SK-N-SH treated with all-trans-retinoic acid at 6 μM for 48 hours (cell line): ENCODE results near the gene TNIK.

ENCODE experiments used
- ARNTL ChIP-seq: fragments of 450-650 bp; formaldehyde crosslinking; IDR thresholded peaks from 2 replicates; pipeline ENCODE4 v1.5.0; 2020; ENCODE audit warnings: low read depth, mild to moderate bottlenecking, moderate library complexity, borderline replicate concordance
- CREB5 ChIP-seq: fragments of 250-450 bp; sonication (Bioruptor Pico); IDR thresholded peaks from 2 replicates; pipeline ENCODE4 v1.5.1; 2020; ENCODE audit warnings: low read depth, mild to moderate bottlenecking, moderate library complexity
- GLIS3 ChIP-seq: fragments of 250-450 bp; sonication (Bioruptor Pico); IDR thresholded peaks from 2 replicates; pipeline ENCODE4 v1.5.0; 2020; ENCODE audit warnings: mild to moderate bottlenecking, moderate library complexity
- PATZ1 ChIP-seq: fragments of 250-450 bp; sonication (Bioruptor Pico); IDR thresholded peaks from 2 replicates; pipeline ENCODE4 v1.8.0; 2020; ENCODE audit warnings: mild to moderate bottlenecking, moderate library complexity, borderline replicate concordance
- PPARA ChIP-seq: fragments of 250-450 bp; sonication (Bioruptor Pico); IDR thresholded peaks from 2 replicates; pipeline ENCODE4 v1.5.0; 2020; ENCODE audit warnings: mild to moderate bottlenecking, borderline replicate concordance
- RARB ChIP-seq: fragments of 250-450 bp; sonication (Bioruptor Pico); IDR thresholded peaks from 2 replicates; pipeline ENCODE4 v1.8.0; 2021; ENCODE audit warnings: mild to moderate bottlenecking, moderate library complexity
- SNAI2 ChIP-seq: fragments of 250-450 bp; sonication (Bioruptor Pico); IDR thresholded peaks from 2 replicates; pipeline ENCODE4 v1.5.0; 2020; ENCODE audit warnings: mild to moderate bottlenecking, moderate library complexity
- TCF4 ChIP-seq: fragments of 250-450 bp; sonication (Bioruptor Pico); IDR thresholded peaks from 2 replicates; pipeline ENCODE4 v1.8.0; 2021; ENCODE audit warnings: mild to moderate bottlenecking, moderate library complexity, borderline replicate concordance
- TOX ChIP-seq: fragments of 250-450 bp; sonication (Bioruptor Pico); IDR thresholded peaks from 2 replicates; pipeline ENCODE4 v1.8.0; 2021; ENCODE audit warnings: mild to moderate bottlenecking, moderate library complexity, borderline replicate concordance
- ZC3H10 ChIP-seq: fragments of 250-450 bp; sonication (Bioruptor Pico); IDR thresholded peaks from 2 replicates; pipeline ENCODE4 v1.5.1; 2021; ENCODE audit warnings: mild to moderate bottlenecking, moderate library complexity
- TF ChIP-seq, protein P1 (sequence below): fragments of 250-450 bp; sonication (Bioruptor Pico); IDR thresholded peaks from 2 replicates; pipeline ENCODE4 v1.5.1; 2021; ENCODE audit warnings: mild to moderate bottlenecking, moderate library complexity
- TF ChIP-seq, protein P2 (sequence below): fragments of 250-450 bp; sonication (Bioruptor Pico); IDR thresholded peaks from 2 replicates; pipeline ENCODE4 v1.5.0; 2020; ENCODE audit warnings: mild to moderate bottlenecking, moderate library complexity

DNA sequence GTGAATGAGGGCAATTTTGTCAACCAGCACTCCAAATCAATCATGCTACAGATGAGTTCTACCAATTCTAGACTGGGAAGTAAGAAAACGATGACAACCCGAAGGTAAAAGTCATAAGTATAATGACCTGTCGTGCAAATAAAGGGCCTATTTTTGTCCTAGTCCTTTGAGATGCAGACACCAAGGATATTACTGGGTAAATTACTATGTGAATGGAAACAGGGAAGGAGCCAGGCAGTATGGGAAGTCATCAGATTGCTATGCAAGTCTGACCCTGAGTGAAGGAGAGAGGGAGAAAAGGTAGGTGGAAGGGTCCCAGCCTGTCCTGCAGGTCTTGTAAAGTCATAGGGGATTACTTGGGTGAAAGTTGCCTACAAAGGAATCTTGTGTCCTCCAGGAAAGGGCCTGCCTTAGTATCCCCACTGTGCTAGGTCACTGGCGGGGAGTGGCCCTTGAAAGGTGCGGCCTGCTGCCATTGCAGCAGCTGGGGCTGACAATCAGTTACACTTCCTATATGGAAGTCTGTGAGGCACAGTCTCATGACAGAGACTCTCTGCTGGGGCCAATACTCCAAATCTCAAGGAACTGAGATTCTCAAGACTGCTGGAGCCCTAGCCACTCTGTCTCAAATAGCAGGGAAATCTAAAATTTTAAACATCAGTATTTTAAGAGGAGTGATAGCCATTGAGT is 283.8 kb downstream of the TNIK start:
- TF ChIP-seq, protein P1, sequence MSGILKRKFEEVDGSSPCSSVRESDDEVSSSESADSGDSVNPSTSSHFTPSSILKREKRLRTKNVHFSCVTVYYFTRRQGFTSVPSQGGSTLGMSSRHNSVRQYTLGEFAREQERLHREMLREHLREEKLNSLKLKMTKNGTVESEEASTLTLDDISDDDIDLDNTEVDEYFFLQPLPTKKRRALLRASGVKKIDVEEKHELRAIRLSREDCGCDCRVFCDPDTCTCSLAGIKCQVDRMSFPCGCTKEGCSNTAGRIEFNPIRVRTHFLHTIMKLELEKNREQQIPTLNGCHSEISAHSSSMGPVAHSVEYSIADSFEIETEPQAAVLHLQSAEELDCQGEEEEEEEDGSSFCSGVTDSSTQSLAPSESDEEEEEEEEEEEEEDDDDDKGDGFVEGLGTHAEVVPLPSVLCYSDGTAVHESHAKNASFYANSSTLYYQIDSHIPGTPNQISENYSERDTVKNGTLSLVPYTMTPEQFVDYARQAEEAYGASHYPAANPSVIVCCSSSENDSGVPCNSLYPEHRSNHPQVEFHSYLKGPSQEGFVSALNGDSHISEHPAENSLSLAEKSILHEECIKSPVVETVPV, result no peak
- TF ChIP-seq ZC3H10 (CRISPR knock-in tag), result no peak
- TF ChIP-seq SNAI2 (CRISPR knock-in tag), result no peak
- no peak for TF ChIP-seq PATZ1 (CRISPR knock-in tag)
- TF ChIP-seq RARB (CRISPR knock-in tag), result no peak
- no peak for TF ChIP-seq TOX (CRISPR knock-in tag)
- TF ChIP-seq, protein P2, sequence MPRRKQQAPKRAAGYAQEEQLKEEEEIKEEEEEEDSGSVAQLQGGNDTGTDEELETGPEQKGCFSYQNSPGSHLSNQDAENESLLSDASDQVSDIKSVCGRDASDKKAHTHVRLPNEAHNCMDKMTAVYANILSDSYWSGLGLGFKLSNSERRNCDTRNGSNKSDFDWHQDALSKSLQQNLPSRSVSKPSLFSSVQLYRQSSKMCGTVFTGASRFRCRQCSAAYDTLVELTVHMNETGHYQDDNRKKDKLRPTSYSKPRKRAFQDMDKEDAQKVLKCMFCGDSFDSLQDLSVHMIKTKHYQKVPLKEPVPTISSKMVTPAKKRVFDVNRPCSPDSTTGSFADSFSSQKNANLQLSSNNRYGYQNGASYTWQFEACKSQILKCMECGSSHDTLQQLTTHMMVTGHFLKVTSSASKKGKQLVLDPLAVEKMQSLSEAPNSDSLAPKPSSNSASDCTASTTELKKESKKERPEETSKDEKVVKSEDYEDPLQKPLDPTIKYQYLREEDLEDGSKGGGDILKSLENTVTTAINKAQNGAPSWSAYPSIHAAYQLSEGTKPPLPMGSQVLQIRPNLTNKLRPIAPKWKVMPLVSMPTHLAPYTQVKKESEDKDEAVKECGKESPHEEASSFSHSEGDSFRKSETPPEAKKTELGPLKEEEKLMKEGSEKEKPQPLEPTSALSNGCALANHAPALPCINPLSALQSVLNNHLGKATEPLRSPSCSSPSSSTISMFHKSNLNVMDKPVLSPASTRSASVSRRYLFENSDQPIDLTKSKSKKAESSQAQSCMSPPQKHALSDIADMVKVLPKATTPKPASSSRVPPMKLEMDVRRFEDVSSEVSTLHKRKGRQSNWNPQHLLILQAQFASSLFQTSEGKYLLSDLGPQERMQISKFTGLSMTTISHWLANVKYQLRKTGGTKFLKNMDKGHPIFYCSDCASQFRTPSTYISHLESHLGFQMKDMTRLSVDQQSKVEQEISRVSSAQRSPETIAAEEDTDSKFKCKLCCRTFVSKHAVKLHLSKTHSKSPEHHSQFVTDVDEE (CRISPR knock-in tag), result no peak
- no peak for TF ChIP-seq PPARA
- no peak for TF ChIP-seq TCF4 (CRISPR knock-in tag)
- no peak for TF ChIP-seq ARNTL (CRISPR knock-in tag)
- no peak for TF ChIP-seq CREB5
- no peak for TF ChIP-seq GLIS3 (CRISPR knock-in tag)
